ENCODE results near the gene RPS6KA2. TPM values are rescaled to one million over a fixed set of nuclear protein-coding genes. Genes with fewer than 3 reads are reported as not detected.
A peak's percentile ranks its signal among the peaks of the same experiment; 100 is the strongest.

Gene RPS6KA2
- 2.8 TPM for polyA plus RNA-seq (2013)

GRCh38 chr6:166627033-166627874 lies at the start of gene RPS6KA2:
Gene RPS6KA2, minus strand, starts transcription at chr6:166627251. Its CDS starts 232 bp downstream, at chr6:166627019.
- WGBS (ENCODE audit: insufficient coverage) = 0% methylated on average over 43 of the region's 87 CpGs
- Histone ChIP-seq H3K27ac (ENCODE audit: insufficient read depth in 1 of 2, low read depth in 1 of 2, low read length in 2 of 2, poor library complexity in 1 of 2, severe bottlenecking in 2 of 2) (peak within 1 kb of the TSS; percentile 37 to 80), H3K9me3 (ENCODE audit: control extremely low read depth in 1 of 5, control insufficient read depth in 4 of 5, insufficient read depth in 2 of 5, low read depth in 1 of 5, low read length in 4 of 5) (no peaks in the 10 kb centered on the region), H3K36me3 (ENCODE audit: control insufficient read depth in 4 of 4, insufficient read depth in 4 of 4, low read length in 3 of 4) (no peaks in the 10 kb centered on the region), H3K4me3 (ENCODE audit: control insufficient read depth in 1 of 7, extremely low read depth in 1 of 7, insufficient read depth in 4 of 7, low read depth in 2 of 7, low read length in 6 of 7) (peak within 1 kb of the TSS; percentile 56 to 82 (median 72)), H3K4me1 (ENCODE audit: control extremely low read depth in 1 of 4, control insufficient read depth in 4 of 4, insufficient read depth in 4 of 4, low read length in 3 of 4) (peaks cover 10 to 27% (median 25%) of the 10 kb centered on the region in 4 experiments), H3K27me3 (replicated peaks in 2 of 5; ENCODE audit: control insufficient read depth in 4 of 5, insufficient read depth in 5 of 5, low read length in 4 of 5) (peaks cover 0 to 21% (median 8%) of the 10 kb centered on the region in 5 experiments)
- peak; percentile 99 to 100 (median 100) for DNase-seq
- ChIA-PET CTCF (interaction anchor here (1.3 kb wide), 1 partner anchor 188 kb away, joined by 3 read pairs; no protein-coding TSS in a partner anchor), POLR2A (interaction anchor here (0.8 to 1.0 kb wide), 3 partner anchors 22 to 90 kb away, joined by 3 to 4 read pairs (median 3); no protein-coding TSS in a partner anchor)

- Histone ChIP-seq H3K9me3 (ENCODE audit: control extremely low read depth in 1 of 5, control insufficient read depth in 4 of 5, insufficient read depth in 2 of 5, low read depth in 1 of 5, low read length in 4 of 5) (no peaks in the 10 kb centered on the region), H3K4me1 (ENCODE audit: control extremely low read depth in 1 of 4, control insufficient read depth in 4 of 4, insufficient read depth in 4 of 4, low read length in 3 of 4) (peaks cover 0 to 17% (median 12%) of the 10 kb centered on the region in 4 experiments), H3K27ac (ENCODE audit: insufficient read depth in 1 of 2, low read depth in 1 of 2, low read length in 2 of 2, poor library complexity in 1 of 2, severe bottlenecking in 2 of 2) (no peak overlapping the region), H3K36me3 (ENCODE audit: control insufficient read depth in 4 of 4, insufficient read depth in 4 of 4, low read length in 3 of 4) (no peaks in the 10 kb centered on the region), H3K4me3 (ENCODE audit: control insufficient read depth in 1 of 7, extremely low read depth in 1 of 7, insufficient read depth in 4 of 7, low read depth in 2 of 7, low read length in 6 of 7) (no peak overlapping the region), H3K27me3 (replicated peaks in 2 of 5; ENCODE audit: control insufficient read depth in 4 of 5, insufficient read depth in 5 of 5, low read length in 4 of 5) (peaks cover 3 to 61% (median 21%) of the 10 kb centered on the region in 5 experiments)
- CTCF ChIA-PET = no interaction called here
- 92% methylated on average over 12 of the region's 14 CpGs for WGBS (ENCODE audit: insufficient coverage)
- POLR2A ChIA-PET = no interaction called here
- DNase-seq = no peak
These were observed 49.3 kb upstream of the RPS6KA2 start for GRCh38 chr6:166676270-166676860.

DNA sequence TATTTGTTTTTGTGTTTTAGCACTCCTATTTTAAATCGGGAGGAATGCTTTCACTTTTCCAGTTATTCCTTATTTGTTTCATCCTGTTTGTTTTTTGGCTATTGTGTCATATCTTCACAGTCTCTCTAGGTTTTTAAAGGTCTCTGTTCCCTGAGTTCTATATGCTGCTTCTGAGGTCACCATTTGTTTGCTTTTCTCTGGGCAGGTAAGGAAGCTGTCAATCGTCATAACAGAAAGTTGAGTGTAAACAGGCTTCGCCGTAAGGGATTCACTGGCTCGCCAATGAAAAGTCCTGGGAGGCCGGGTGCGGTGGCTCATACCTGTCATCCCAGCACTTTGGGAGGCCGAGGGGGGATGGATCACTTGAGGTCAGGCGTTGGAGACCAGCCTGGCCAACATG lies 48.7 kb upstream of the RPS6KA2 start:
- ChIA-PET POLR2A (no interaction called here), CTCF (no interaction called here)
- Histone ChIP-seq H3K27me3 (replicated peaks in 2 of 5; ENCODE audit: control insufficient read depth in 4 of 5, insufficient read depth in 5 of 5, low read length in 4 of 5) (peaks cover 3 to 65% (median 22%) of the 10 kb centered on the region in 5 experiments), H3K4me1 (ENCODE audit: control extremely low read depth in 1 of 4, control insufficient read depth in 4 of 4, insufficient read depth in 4 of 4, low read length in 3 of 4) (peaks cover 0 to 18% (median 12%) of the 10 kb centered on the region in 4 experiments), H3K36me3 (ENCODE audit: control insufficient read depth in 4 of 4, insufficient read depth in 4 of 4, low read length in 3 of 4) (no peaks in the 10 kb centered on the region), H3K4me3 (ENCODE audit: control insufficient read depth in 1 of 7, extremely low read depth in 1 of 7, insufficient read depth in 4 of 7, low read depth in 2 of 7, low read length in 6 of 7) (no peak overlapping the region), H3K9me3 (ENCODE audit: control extremely low read depth in 1 of 5, control insufficient read depth in 4 of 5, insufficient read depth in 2 of 5, low read depth in 1 of 5, low read length in 4 of 5) (no peaks in the 10 kb centered on the region), H3K27ac (ENCODE audit: insufficient read depth in 1 of 2, low read depth in 1 of 2, low read length in 2 of 2, poor library complexity in 1 of 2, severe bottlenecking in 2 of 2) (no peak overlapping the region)
- WGBS (ENCODE audit: insufficient coverage) = 89% methylated on average over 9 of the region's 9 CpGs
- DNase-seq = no peak

- no peak overlapping the region for H3K4me3 ChIP-seq (ENCODE audit: control insufficient read depth in 1 of 7, extremely low read depth in 1 of 7, insufficient read depth in 4 of 7, low read depth in 2 of 7, low read length in 6 of 7)
- H3K27ac ChIP-seq (ENCODE audit: insufficient read depth in 1 of 2, low read depth in 1 of 2, low read length in 2 of 2, poor library complexity in 1 of 2, severe bottlenecking in 2 of 2) = no peak overlapping the region
- CTCF ChIA-PET = interaction anchor here (0.8 to 1.1 kb wide), 3 partner anchors 9 to 316 kb away, joined by 3 to 6 read pairs (median 3); no protein-coding TSS in a partner anchor
- H3K4me1 ChIP-seq (ENCODE audit: control extremely low read depth in 1 of 4, control insufficient read depth in 4 of 4, insufficient read depth in 4 of 4, low read length in 3 of 4) = peaks cover 0 to 18% (median 12%) of the 10 kb centered on the region in 4 experiments
- POLR2A ChIA-PET = no interaction called here
- H3K9me3 ChIP-seq (ENCODE audit: control extremely low read depth in 1 of 5, control insufficient read depth in 4 of 5, insufficient read depth in 2 of 5, low read depth in 1 of 5, low read length in 4 of 5) = peaks cover 0 to 9% (median 2%) of the 10 kb centered on the region in 5 experiments
- H3K27me3 ChIP-seq (replicated peaks in 2 of 5; ENCODE audit: control insufficient read depth in 4 of 5, insufficient read depth in 5 of 5, low read length in 4 of 5) = peaks cover 3 to 79% (median 29%) of the 10 kb centered on the region in 5 experiments
- WGBS (ENCODE audit: insufficient coverage) = 64% methylated on average over 3 of the region's 6 CpGs
- DNase-seq = no peak
- H3K36me3 ChIP-seq (ENCODE audit: control insufficient read depth in 4 of 4, insufficient read depth in 4 of 4, low read length in 3 of 4) = no peaks in the 10 kb centered on the region
These were observed 46.3 kb upstream of the RPS6KA2 start for GRCh38 chr6:166673309-166673708.

GRCh38 chr6:166672624-166673206 lies 45.7 kb upstream of the RPS6KA2 start:
- no peak overlapping the region for H3K4me3 ChIP-seq (ENCODE audit: control insufficient read depth in 1 of 7, extremely low read depth in 1 of 7, insufficient read depth in 4 of 7, low read depth in 2 of 7, low read length in 6 of 7)
- POLR2A ChIA-PET = no interaction called here
- whole genome bisulfite sequencing (ENCODE audit: insufficient coverage) = 39% methylated on average over 12 of the region's 14 CpGs
- H3K4me1 ChIP-seq (ENCODE audit: control extremely low read depth in 1 of 4, control insufficient read depth in 4 of 4, insufficient read depth in 4 of 4, low read length in 3 of 4) = peaks cover 0 to 18% (median 12%) of the 10 kb centered on the region in 4 experiments
- peak in 1 of 3 donors; percentile 23 for DNase-seq
- no peak overlapping the region for H3K27ac ChIP-seq (ENCODE audit: insufficient read depth in 1 of 2, low read depth in 1 of 2, low read length in 2 of 2, poor library complexity in 1 of 2, severe bottlenecking in 2 of 2)
- H3K27me3 ChIP-seq (replicated peaks in 2 of 5; ENCODE audit: control insufficient read depth in 4 of 5, insufficient read depth in 5 of 5, low read length in 4 of 5) = peaks cover 3 to 85% (median 27%) of the 10 kb centered on the region in 5 experiments
- H3K36me3 ChIP-seq (ENCODE audit: control insufficient read depth in 4 of 4, insufficient read depth in 4 of 4, low read length in 3 of 4) = no peaks in the 10 kb centered on the region
- peaks cover 0 to 9% (median 2%) of the 10 kb centered on the region in 5 experiments for H3K9me3 ChIP-seq (ENCODE audit: control extremely low read depth in 1 of 5, control insufficient read depth in 4 of 5, insufficient read depth in 2 of 5, low read depth in 1 of 5, low read length in 4 of 5)
- CTCF ChIA-PET = no interaction called here

- WGBS (ENCODE audit: insufficient coverage) = 18% methylated on average over 7 of the region's 12 CpGs
- Histone ChIP-seq H3K27ac (ENCODE audit: insufficient read depth in 1 of 2, low read depth in 1 of 2, low read length in 2 of 2, poor library complexity in 1 of 2, severe bottlenecking in 2 of 2) (no peak overlapping the region), H3K9me3 (ENCODE audit: control extremely low read depth in 1 of 5, control insufficient read depth in 4 of 5, insufficient read depth in 2 of 5, low read depth in 1 of 5, low read length in 4 of 5) (peaks cover 0 to 9% (median 2%) of the 10 kb centered on the region in 5 experiments), H3K27me3 (replicated peaks in 2 of 5; ENCODE audit: control insufficient read depth in 4 of 5, insufficient read depth in 5 of 5, low read length in 4 of 5) (peaks cover 3 to 82% (median 29%) of the 10 kb centered on the region in 5 experiments), H3K36me3 (ENCODE audit: control insufficient read depth in 4 of 4, insufficient read depth in 4 of 4, low read length in 3 of 4) (no peaks in the 10 kb centered on the region), H3K4me1 (ENCODE audit: control extremely low read depth in 1 of 4, control insufficient read depth in 4 of 4, insufficient read depth in 4 of 4, low read length in 3 of 4) (peaks cover 0 to 18% (median 12%) of the 10 kb centered on the region in 4 experiments), H3K4me3 (ENCODE audit: control insufficient read depth in 1 of 7, extremely low read depth in 1 of 7, insufficient read depth in 4 of 7, low read depth in 2 of 7, low read length in 6 of 7) (no peak overlapping the region)
- no peak for DNase-seq
- ChIA-PET POLR2A (no interaction called here), CTCF (interaction anchor here (1.1 kb wide), 1 partner anchor 8 kb away, joined by 5 read pairs; no protein-coding TSS in a partner anchor)
These were observed 45.1 kb upstream of the RPS6KA2 start for GRCh38 chr6:166672146-166672545.
